ENCODE results near the gene MYO18B. TPM values are rescaled to one million over a fixed set of nuclear protein-coding genes. Genes with fewer than 3 reads are reported as not detected.

Gene MYO18B
- total RNA-seq, 1 donor from 2014 or later: 1.9 TPM

GRCh38 chr22:25772288-25772687 is 30.3 kb downstream of the MYO18B start:
- intact Hi-C loops (cut with micrococcal nuclease): loop anchor here (2.0 to 10.0 kb wide), 3 partner anchors 227 to 537 kb away; no protein-coding TSS in a partner anchor

DNA sequence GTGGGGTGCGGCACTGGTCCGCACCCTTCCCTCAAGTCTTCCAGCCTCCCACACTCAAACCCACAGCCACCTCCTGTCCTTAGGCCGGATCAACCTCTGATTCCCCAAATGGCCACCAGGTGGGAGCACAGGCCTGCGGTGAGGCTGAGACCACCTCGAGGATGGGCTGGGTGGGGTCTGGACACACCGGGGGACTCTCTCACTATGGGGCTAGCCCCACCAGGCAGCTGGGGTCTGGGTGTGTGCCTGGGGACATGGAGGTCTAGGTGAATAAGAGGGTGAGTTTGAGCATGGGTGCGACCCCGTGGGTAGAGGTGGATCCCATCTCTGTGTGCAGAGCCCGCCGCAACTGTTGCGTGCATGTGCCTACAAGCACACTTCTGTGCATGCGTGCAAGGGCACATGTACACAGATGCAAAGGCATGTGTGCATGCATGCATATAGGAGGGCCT is 32.6 kb downstream of the MYO18B start:
- intact Hi-C loops (cut with micrococcal nuclease): loop anchor here (5.0 to 10.0 kb wide), 2 partner anchors 327 to 540 kb away; no protein-coding TSS in a partner anchor

- intact Hi-C loops (cut with micrococcal nuclease): loop anchor here (10.0 kb wide), 1 partner anchor 541 kb away; no protein-coding TSS in a partner anchor
These were observed 33.5 kb downstream of the MYO18B start for GRCh38 chr22:25775531-25775930.

DNA sequence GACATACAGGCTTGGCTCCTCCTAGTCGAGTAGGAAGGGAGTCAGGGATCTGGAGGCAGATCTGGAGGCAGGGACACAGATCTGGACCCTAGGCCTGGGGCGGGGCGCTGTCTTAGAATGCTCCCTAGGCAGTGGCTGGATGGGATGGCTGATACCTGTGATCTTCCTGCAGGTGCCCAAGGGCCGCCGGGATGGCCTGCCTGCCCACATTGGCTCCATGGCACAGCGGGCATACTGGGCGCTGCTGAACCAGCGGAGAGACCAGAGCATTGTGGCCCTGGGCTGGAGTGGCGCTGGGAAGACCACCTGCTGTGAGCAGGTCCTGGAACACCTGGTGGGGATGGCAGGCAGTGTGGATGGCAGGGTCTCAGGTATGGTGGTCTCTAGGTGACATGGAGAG is 35.4 kb downstream of the MYO18B start:
- intact Hi-C loops (cut with micrococcal nuclease): loop anchor here (10.0 kb wide), 1 partner anchor 543 kb away; no protein-coding TSS in a partner anchor

DNA sequence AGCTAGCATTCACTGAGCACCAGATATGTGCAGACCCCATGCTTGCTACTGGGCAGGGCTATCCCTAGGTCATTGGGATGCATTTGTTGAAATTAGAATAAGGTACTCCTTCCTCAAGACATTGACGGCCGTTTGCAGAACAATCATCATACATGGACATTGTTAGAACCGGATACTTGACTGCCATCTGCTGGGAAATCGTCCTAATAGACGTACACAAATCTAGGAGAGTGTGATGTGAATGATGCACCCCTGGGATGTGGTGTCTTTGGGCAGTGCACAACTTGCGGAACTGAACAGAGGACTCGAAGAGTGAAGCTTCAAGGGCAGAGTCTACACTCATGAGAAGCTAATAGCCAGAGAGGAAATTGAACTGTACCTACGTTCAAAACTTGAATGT is 35.9 kb downstream of the MYO18B start:
- intact Hi-C loops (cut with micrococcal nuclease): loop anchor here (10.0 kb wide), 1 partner anchor 543 kb away; no protein-coding TSS in a partner anchor

GRCh38 chr22:25779426-25779825 is 37.4 kb downstream of the MYO18B start:
- intact Hi-C loops (cut with micrococcal nuclease): loop anchor here (10.0 kb wide), 1 partner anchor 545 kb away; no protein-coding TSS in a partner anchor

DNA sequence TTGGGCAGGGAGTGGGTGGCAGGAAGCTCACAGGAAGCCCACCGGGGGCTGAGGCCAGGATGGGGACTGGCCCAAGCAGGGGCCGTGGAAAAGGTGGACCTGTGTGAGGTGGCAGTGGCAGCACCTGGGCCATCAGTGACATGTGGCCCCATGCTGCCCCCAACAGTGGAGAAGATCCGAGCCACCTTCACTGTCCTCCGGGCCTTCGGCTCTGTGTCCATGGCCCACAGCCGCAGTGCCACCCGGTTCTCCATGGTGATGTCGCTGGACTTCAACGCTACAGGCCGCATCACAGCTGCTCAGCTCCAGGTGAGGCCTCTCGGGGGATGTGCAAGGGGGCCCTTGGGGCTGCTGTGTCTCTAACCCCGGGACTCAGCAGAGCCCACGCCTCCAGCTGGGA is 37.9 kb downstream of the MYO18B start:
- intact Hi-C loops (cut with micrococcal nuclease): loop anchor here (10.0 kb wide), 1 partner anchor 545 kb away; no protein-coding TSS in a partner anchor

DNA sequence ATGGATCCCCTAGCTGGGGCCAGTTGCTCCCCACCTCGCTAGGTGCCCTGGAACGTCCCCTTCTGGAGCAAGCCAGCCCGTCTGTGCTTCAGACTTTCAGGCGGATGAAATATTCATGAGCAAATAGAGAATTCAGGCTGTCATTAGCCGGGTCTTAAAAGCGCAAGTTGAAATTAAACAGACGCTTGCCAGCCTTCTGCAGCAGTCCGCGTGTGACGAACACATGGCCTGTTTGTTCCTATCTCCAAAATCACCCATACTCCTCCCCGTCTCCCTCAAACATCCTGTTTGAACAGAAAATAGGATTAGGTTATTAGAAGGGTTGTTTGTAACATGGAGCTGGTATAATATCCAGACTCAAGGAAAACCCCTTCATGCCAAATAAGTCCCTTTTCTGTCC is 38.7 kb downstream of the MYO18B start:
- intact Hi-C loops (cut with micrococcal nuclease): no loop called here

GRCh38 chr22:25781801-25782200 is 39.8 kb downstream of the MYO18B start:
- intact Hi-C loops (cut with micrococcal nuclease): no loop called here

DNA sequence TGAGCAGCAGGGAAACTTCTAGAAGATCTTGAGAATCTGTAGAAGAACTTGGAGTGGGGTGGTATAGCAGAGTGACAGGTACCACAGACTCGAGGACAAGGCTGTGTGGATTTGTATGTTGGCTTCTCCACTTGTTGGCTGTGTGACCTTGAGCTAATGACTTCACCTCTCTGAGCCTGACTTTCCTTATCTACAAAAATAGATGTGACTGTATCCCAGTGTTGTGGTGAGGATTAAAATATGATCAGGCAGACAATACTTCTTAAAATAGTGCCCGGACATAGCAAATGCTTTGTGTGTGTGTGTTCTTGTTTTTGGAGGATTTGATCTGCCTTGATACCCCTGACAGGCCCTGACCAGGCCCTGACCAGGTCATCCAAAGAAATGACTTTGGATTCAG is 40.8 kb downstream of the MYO18B start:
- intact Hi-C loops (cut with micrococcal nuclease): no loop called here

DNA sequence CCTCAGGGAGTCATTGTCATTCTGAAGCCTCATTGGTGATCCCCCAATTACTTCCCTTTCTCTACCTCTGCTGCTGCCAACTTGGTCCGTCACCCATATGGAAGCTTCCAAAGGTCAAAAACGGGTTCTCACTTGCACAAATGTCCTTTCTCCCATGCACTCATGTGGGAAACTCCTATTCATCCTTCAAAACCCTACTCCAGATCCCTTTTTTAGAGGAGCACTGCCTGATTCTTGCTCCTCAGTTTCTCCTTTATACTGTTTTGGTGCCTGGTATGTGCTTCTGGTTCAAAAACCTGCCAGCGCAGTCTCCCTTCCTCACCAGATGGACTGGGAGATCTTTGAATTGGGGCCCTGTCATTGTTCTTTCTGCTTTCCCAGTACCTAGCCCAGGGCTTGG is 41.9 kb downstream of the MYO18B start:
- intact Hi-C loops (cut with micrococcal nuclease): no loop called here

DNA sequence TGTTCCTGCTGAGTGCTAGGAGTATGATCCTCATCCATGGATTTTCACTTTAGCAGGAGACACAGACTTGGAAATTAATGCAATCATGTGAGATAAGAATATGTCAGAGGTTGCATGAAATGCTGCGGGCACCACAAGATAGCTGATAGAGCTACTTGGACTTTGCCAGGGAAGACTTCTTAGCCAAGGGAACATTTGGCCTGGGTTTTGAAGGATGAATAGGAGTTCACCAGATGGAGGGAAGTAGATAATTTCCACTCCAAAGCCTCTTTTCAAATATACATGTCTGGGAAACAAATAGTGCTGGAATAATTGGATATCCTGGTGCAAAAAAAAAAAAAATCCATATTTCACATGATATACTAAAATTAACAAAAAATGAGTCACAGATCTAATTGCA is 44.2 kb downstream of the MYO18B start:
- intact Hi-C loops (cut with micrococcal nuclease): no loop called here

GRCh38 chr22:25791556-25791955 is 49.6 kb downstream of the MYO18B start:
- intact Hi-C loops (cut with micrococcal nuclease): no loop called here

- intact Hi-C loops (cut with micrococcal nuclease): no loop called here
These were observed 53.5 kb downstream of the MYO18B start for GRCh38 chr22:25795478-25795877.

DNA sequence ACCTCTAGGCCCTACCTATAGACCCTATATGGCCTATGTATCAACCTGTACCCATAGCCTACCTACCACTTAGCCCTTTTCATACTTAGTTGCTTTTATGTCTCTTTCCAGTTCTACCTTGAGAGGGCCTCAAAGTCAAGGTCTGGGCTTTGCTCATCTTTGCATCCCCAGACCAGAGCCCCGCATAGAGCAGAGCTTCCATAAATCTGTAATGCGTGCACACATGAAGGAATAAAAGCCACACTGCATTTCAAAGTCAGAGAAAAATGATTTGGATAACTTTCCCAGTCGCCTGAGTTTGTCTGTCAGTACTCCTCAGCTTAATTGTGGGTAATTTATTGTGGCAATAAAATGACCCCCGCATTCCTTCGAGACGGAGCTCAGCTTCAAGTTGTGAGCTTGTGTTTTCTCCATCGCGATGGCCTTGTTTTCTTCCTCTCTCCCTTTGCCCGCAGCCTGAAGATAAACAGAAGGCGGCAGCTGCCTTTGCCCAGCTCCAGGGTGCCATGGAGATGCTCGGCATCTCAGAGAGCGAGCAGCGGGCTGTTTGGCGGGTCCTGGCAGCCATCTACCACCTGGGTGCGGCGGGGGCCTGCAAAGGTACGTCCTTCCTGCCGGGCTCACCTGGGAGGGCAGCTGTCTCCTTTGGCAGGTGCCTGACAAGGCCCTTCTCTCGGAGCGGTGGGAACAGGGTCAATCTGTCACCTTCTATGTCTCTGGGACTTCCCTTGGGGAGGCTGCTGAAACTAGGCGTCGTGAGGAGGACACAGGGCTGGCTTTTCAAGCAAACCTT is 55.7 kb downstream of the MYO18B start:
- intact Hi-C loops (cut with micrococcal nuclease): no loop called here

DNA sequence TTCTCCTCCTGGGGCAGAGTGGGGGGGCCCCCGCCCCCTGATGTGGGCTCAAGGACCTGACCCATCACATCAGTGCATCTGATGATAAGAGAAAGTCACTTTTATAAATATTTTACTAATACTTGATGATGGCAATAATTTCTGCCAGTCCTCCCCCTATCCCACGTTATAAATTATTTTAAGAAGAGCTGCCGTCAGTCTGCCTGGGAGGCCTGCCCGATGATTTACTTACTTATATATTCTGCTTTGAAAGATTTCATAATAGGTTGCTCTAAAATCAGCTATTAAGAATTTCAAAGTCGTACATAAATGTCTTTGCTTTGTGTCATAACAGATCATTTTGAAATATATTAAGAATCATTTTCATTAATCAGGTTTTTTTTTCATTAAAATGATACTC is 58.8 kb downstream of the MYO18B start:
- intact Hi-C loops (cut with micrococcal nuclease): no loop called here

GRCh38 chr22:25802018-25802417 is 60.0 kb downstream of the MYO18B start:
- intact Hi-C loops (cut with micrococcal nuclease): no loop called here

- intact Hi-C loops (cut with micrococcal nuclease): no loop called here
These were observed 62.7 kb downstream of the MYO18B start for GRCh38 chr22:25804676-25805075.

DNA sequence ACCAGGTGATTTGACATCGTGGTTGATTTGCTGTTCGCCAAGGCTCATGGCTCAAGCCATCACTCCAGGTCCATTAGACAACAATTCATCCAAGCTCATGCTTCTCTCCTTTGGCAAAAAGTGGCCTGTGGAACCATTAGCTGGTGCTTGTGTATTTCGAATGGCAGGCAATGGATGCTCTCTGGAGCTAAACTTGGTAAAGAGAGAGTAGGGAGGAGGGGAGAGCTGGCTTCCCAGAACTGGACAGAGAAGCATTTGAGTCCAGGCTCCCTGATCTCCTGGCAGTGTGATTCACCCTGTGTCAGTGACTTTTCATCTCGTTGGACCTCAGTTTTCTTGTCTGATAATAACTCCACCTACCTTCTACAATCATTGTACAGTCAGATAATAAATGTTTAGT is 64.6 kb downstream of the MYO18B start:
- intact Hi-C loops (cut with micrococcal nuclease): no loop called here

- intact Hi-C loops (cut with micrococcal nuclease): no loop called here
These were observed 72.7 kb downstream of the MYO18B start for GRCh38 chr22:25814685-25815084.

GRCh38 chr22:25815561-25815960 is 73.6 kb downstream of the MYO18B start:
- intact Hi-C loops (cut with micrococcal nuclease): no loop called here

DNA sequence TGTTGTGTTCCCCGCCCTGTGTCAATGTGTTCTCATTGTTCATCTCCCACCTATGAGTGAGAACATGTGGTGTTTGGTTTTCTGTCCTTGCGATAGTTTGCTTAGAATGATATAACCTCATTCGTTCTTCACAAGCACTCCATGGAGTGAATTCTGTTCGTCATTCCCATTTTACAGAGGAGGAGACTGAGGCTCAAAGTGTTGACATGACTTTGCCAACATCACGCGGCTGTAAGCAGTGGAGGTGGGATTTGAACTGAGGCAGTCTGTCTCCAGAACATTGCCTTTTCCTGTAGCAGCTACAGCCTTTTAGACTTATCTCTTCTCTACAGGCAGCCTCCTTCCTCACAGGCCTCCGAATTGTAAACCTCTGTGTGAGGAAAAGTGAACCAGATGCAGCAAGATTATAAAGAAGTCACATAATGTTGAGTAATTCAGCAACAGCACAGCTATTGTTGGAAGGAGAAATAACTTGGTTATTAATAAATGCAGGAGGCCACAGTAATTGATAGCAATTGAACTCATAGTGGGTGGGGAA is 74.6 kb downstream of the MYO18B start:
- intact Hi-C loops (cut with micrococcal nuclease): no loop called here
